Measurements from ENCODE around the gene PPIF. TPM values are rescaled to one million over a fixed set of nuclear protein-coding genes. Genes with fewer than 3 reads are reported as not detected.

PPIF gene
- total and polyA plus RNA-seq, 4 donors: 22.2 to 84.3 (median 60.0) TPM

DNA sequence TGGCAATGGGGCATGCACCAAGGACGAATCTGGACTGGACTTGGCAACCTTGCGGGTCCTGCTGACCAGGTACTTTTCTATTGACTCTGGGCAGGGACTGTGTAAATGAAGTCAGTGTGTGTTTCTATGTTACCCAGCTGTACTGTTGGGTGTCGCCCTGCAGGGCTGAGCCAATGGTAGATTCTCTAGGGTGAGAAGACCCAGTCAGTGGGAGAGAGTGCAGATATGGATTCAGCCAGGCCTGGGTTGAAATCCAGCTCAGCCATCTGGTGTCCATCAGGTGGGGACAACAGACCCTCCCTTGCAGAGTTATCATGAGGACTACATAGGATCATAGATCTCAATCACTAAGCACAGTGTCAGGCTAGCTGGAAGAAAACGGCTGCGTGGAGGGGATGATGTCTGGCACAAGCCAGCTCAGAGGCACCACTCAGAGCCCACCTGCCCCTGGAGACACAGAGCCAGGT is 4.9 kb upstream of the PPIF start:
- H3K9ac ChIP-seq (ENCODE audit: low read depth in 1 of 2, low read length in 2 of 2): no peak overlapping the region
- no peaks in the 10 kb centered on the region for H3K36me3 ChIP-seq (ENCODE audit: control insufficient read depth in 4 of 4, insufficient read depth in 3 of 4, low read depth in 1 of 4, low read length in 3 of 4)
- no peak overlapping the region for H3K4me3 ChIP-seq (ENCODE audit: low read depth in 1 of 3, low read length in 3 of 3)
- DNase-seq (ENCODE audit: low spot score): no peak
- H3K4me1 ChIP-seq (ENCODE audit: control insufficient read depth in 4 of 4, insufficient read depth in 4 of 4, low read length in 3 of 4): peaks cover 16 to 69% (median 59%) of the 10 kb centered on the region in 4 donors
- TF ChIP-seq, protein P1, sequence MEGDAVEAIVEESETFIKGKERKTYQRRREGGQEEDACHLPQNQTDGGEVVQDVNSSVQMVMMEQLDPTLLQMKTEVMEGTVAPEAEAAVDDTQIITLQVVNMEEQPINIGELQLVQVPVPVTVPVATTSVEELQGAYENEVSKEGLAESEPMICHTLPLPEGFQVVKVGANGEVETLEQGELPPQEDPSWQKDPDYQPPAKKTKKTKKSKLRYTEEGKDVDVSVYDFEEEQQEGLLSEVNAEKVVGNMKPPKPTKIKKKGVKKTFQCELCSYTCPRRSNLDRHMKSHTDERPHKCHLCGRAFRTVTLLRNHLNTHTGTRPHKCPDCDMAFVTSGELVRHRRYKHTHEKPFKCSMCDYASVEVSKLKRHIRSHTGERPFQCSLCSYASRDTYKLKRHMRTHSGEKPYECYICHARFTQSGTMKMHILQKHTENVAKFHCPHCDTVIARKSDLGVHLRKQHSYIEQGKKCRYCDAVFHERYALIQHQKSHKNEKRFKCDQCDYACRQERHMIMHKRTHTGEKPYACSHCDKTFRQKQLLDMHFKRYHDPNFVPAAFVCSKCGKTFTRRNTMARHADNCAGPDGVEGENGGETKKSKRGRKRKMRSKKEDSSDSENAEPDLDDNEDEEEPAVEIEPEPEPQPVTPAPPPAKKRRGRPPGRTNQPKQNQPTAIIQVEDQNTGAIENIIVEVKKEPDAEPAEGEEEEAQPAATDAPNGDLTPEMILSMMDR (IDR thresholded peaks at IDR 0.05; ENCODE audit: low read depth, low read length, missing input control): peak; percentile 11
- TF ChIP-seq SP1 (IDR thresholded peaks at IDR 0.05) (peak; percentile 68), RXRA (IDR thresholded peaks at IDR 0.05) (peak; percentile 55 to 76), HNF4A (conservative IDR thresholded peaks at IDR 0.05) (peak; percentile 69 to 71), FOXA2 (IDR thresholded peaks at IDR 0.05) (peak; percentile 83), FOXA1 (IDR thresholded peaks at IDR 0.05) (peak; percentile 64), GABPA (IDR thresholded peaks at IDR 0.05 in 1 of 2, conservative IDR thresholded peaks at IDR 0.05 in 1 of 2) (no peak), JUND (IDR thresholded peaks at IDR 0.05) (peak in 1 of 2 donors; percentile 43)
- TF ChIP-seq, protein P2, sequence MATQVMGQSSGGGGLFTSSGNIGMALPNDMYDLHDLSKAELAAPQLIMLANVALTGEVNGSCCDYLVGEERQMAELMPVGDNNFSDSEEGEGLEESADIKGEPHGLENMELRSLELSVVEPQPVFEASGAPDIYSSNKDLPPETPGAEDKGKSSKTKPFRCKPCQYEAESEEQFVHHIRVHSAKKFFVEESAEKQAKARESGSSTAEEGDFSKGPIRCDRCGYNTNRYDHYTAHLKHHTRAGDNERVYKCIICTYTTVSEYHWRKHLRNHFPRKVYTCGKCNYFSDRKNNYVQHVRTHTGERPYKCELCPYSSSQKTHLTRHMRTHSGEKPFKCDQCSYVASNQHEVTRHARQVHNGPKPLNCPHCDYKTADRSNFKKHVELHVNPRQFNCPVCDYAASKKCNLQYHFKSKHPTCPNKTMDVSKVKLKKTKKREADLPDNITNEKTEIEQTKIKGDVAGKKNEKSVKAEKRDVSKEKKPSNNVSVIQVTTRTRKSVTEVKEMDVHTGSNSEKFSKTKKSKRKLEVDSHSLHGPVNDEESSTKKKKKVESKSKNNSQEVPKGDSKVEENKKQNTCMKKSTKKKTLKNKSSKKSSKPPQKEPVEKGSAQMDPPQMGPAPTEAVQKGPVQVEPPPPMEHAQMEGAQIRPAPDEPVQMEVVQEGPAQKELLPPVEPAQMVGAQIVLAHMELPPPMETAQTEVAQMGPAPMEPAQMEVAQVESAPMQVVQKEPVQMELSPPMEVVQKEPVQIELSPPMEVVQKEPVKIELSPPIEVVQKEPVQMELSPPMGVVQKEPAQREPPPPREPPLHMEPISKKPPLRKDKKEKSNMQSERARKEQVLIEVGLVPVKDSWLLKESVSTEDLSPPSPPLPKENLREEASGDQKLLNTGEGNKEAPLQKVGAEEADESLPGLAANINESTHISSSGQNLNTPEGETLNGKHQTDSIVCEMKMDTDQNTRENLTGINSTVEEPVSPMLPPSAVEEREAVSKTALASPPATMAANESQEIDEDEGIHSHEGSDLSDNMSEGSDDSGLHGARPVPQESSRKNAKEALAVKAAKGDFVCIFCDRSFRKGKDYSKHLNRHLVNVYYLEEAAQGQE (IDR thresholded peaks at IDR 0.05): no peak
- TF ChIP-seq, protein P3, sequence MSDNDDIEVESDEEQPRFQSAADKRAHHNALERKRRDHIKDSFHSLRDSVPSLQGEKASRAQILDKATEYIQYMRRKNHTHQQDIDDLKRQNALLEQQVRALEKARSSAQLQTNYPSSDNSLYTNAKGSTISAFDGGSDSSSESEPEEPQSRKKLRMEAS (IDR thresholded peaks at IDR 0.05): no peak
- H3K27me3 ChIP-seq (ENCODE audit: control insufficient read depth in 4 of 4, insufficient read depth in 4 of 4, low read length in 3 of 4): no peaks in the 10 kb centered on the region
- no peaks in the 10 kb centered on the region for H3K9me3 ChIP-seq (ENCODE audit: control insufficient read depth in 4 of 4, low read length in 3 of 4)
- peak overlapping the region; percentile 57 to 62 for H3K27ac ChIP-seq (ENCODE audit: low read depth in 1 of 2, low read length in 2 of 2)
- 50% methylated on average over 5 of the region's 5 CpGs for WGBS

DNA sequence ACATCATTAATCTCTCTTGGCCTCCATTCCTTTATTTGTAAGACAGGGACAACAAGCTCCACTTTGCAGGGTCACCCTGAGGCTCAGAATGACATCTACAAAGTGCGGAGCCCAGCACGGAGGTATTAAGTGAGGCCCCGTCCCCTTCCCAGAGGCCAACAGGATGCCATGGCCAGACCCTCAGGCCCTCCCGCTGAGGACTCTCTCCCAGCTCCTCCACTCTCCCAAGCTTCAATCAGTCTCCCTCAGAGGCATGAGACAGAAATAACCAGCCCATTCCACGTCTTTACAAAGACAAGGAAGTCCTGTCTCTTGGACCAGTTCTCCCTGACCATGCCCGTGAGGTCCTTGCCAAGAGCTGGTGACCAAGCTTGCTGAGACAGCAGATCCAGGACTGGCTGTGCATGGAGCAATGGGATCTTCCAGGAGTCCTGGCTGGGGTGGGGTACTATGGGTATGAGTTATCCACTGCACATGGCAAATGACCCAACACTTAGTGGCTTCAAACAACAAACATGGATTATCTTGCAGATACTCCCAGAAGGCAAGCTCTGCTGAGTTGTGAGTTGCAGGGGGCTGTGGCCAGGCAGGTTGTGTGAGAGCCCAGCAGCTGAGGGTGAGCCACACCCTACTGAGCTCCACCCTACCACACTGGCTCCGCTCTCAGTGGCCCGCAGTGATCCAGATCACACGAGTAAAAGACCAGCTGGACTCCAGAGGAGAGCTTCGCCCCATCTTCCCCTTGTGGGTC is 4.3 kb upstream of the PPIF start:
- H3K36me3 ChIP-seq (ENCODE audit: control insufficient read depth in 4 of 4, insufficient read depth in 3 of 4, low read depth in 1 of 4, low read length in 3 of 4): no peaks in the 10 kb centered on the region
- no peak overlapping the region for H3K4me3 ChIP-seq (ENCODE audit: low read depth in 1 of 3, low read length in 3 of 3)
- H3K9ac ChIP-seq (ENCODE audit: low read depth in 1 of 2, low read length in 2 of 2): no peak overlapping the region
- DNase-seq (ENCODE audit: low spot score): no peak
- peak overlapping the region; percentile 28 to 57 for H3K27ac ChIP-seq (ENCODE audit: low read depth in 1 of 2, low read length in 2 of 2)
- H3K9me3 ChIP-seq (ENCODE audit: control insufficient read depth in 4 of 4, low read length in 3 of 4): no peaks in the 10 kb centered on the region
- H3K4me1 ChIP-seq (ENCODE audit: control insufficient read depth in 4 of 4, insufficient read depth in 4 of 4, low read length in 3 of 4): peaks cover 16 to 69% (median 59%) of the 10 kb centered on the region in 4 donors
- WGBS: 63% methylated on average over 10 of the region's 10 CpGs
- no peaks in the 10 kb centered on the region for H3K27me3 ChIP-seq (ENCODE audit: control insufficient read depth in 4 of 4, insufficient read depth in 4 of 4, low read length in 3 of 4)
- TF ChIP-seq JUND (IDR thresholded peaks at IDR 0.05) (no peak), RXRA (IDR thresholded peaks at IDR 0.05) (no peak), SP1 (IDR thresholded peaks at IDR 0.05) (no peak), HNF4A (conservative IDR thresholded peaks at IDR 0.05) (no peak), GABPA (IDR thresholded peaks at IDR 0.05 in 1 of 2, conservative IDR thresholded peaks at IDR 0.05 in 1 of 2) (no peak), HNF4G (IDR thresholded peaks at IDR 0.05) (no peak), NR2F2 (IDR thresholded peaks at IDR 0.05) (no peak), FOXA2 (IDR thresholded peaks at IDR 0.05) (no peak), TAF1 (conservative IDR thresholded peaks at IDR 0.05) (no peak), YY1 (IDR thresholded peaks at IDR 0.05) (no peak)
- TF ChIP-seq, protein P4, sequence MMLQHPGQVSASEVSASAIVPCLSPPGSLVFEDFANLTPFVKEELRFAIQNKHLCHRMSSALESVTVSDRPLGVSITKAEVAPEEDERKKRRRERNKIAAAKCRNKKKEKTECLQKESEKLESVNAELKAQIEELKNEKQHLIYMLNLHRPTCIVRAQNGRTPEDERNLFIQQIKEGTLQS (IDR thresholded peaks at IDR 0.05): no peak
- TF ChIP-seq, protein P5, sequence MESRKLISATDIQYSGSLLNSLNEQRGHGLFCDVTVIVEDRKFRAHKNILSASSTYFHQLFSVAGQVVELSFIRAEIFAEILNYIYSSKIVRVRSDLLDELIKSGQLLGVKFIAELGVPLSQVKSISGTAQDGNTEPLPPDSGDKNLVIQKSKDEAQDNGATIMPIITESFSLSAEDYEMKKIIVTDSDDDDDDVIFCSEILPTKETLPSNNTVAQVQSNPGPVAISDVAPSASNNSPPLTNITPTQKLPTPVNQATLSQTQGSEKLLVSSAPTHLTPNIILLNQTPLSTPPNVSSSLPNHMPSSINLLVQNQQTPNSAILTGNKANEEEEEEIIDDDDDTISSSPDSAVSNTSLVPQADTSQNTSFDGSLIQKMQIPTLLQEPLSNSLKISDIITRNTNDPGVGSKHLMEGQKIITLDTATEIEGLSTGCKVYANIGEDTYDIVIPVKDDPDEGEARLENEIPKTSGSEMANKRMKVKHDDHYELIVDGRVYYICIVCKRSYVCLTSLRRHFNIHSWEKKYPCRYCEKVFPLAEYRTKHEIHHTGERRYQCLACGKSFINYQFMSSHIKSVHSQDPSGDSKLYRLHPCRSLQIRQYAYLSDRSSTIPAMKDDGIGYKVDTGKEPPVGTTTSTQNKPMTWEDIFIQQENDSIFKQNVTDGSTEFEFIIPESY (IDR thresholded peaks at IDR 0.05): no peak
- TF ChIP-seq, protein P1 (IDR thresholded peaks at IDR 0.05; ENCODE audit: low read depth, low read length, missing input control): no peak
- TF ChIP-seq, protein P2 (IDR thresholded peaks at IDR 0.05): no peak
